Stimulated activated CD8-positive, alpha-beta memory T cell treated with anti-CD3 and anti-CD28 coated beads, Interleukin-15, amount 100 ng/mL, for 48 hours (primary cell): ENCODE measurements around the gene PLCL2.
"Not testable (repeated sequence)": the region's sequence is repeated elsewhere in the genome, so short reads cannot be mapped to it uniquely, and the experiment has no call there.

ENCODE experiments used
- DNase-seq, 2 donors: peaks; one replicate each; pipeline ENCODE4 v3.0.0-alpha.2; 2020; ENCODE audit warnings: low read depth in 2 of 2

The PLCL2 gene

DNA sequence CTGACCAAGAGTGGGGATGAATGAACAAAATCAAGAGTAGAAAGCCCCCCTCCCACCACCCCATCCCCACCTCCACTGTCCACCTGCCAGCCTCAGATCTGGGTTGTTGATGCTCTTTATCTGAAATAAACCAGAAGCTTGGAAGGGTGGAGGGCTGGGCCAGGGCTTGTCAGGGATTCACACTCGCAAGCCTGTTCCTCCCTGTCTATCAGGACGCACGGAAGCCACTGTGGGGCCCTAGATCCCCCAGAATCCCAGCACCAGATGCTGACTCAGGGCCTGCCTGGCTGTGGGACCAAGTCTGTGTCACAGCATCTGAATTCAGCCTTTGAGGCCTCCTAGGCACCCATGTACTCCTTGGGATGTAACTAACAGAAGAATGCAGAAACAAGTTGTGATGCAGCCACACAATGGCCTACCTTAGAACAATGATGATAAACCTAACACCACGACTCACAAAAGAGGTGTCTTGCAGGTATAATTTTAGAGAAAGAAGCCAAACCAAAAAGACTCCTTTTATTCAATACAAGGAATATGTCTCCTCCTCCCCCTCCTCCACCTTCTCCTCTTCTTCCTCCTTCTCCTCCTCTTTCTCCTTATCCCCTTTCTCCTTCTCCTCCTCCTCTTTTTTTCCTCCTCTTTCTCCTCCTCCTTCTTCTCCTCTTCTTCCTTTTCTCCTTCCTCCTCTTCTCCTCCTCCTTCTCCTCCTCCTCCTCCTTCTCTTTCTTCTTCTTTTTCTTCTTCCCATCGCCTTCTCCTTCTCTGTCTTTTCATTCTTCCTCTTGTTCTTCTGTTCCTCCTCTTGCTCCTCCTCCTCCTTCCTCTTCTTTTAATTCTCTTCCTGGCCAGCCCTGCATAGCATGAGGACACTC lies 234.7 kb downstream of the PLCL2 start:
- DNase-seq, result no peak

DNA sequence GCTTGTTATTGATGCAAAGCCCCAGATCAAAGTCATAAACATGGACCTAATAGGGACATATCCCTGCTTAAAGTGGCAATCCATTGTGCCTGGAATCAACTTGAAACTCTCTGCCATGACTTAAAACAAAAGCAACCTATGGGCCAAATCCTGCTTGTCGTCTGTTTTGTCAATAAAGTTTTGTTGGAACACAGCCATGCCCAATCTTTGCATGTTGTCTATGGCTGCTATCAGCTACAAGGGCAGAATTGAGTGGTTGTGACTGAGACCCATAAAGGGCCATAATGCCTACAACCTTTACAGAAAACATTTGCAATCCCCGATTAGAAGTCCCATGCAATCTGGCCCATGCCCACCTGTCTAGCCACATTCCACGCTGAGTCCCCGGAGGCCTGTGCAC lies 235.4 kb downstream of the PLCL2 start:
- DNase-seq, result no peak

DNA sequence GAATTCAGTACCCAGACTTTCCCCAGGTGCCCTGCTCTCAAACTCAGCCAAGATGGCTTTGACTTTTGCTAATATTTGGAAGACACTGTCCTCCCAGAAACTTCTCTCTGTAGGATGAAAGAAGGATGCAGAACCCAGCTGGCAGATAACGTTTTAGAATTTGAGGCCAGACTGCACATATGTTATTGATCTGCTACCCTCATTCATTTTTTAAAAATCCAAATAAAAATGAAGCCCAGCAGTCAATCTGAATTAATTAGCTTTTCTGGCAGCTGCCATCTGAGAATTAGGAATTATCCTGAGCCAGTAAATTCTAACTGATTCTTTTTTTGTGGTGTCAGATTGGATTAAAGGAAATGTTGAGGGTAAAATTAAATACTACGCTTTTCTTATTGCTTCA lies 236.6 kb downstream of the PLCL2 start:
- no peak for DNase-seq

DNA sequence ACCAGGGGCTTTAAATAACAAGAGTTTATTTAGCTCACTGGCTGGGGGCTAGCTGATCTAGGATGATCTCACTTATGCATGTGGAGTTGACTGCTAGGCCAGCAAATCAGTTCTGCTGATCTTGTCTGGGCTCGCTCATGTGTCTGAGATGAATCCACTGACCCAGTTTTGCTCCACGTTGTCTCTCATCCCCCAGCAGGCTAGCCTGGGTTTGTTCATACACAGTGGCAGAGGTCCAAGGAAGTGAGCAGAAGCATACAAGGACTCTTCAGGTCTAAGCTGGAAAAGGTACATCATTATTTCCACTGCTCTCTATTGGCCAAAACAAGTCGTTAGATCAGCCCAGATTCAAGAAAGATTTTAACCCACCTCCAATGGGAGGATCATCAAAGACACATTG lies 238.0 kb downstream of the PLCL2 start:
- no peak for DNase-seq

DNA sequence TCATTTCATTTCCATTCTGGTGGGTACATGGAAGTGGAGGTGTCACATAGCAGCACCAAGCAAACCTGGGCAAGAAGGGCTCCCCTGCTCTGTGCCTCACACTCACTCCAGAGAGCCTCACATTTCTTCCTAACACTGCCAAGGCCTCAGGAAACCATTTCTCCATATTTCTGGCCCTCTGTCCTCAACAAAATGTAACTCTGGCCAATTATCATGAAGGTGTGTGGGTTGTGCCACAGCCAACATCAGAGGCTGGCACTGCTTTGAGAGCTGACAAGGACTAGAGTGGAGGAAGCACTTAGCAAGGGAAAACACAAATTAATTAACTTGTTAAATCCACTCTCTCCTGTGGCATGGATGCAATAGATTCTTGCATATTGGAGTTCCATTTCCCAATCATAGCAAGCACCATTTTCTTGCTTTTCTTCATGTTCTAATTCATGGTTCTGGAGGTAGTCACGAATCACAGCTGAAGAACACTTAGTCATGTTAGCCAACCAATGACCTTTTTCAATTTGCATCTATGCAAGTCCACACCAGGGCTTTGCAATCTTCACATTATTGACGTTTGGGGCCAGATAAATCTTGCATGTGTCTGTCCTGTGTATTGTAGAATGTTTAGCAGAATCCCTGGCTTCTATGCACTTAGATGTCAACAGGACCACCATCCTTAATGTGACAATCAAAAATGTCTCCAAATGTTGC lies 241.1 kb downstream of the PLCL2 start:
- no peak for DNase-seq

DNA sequence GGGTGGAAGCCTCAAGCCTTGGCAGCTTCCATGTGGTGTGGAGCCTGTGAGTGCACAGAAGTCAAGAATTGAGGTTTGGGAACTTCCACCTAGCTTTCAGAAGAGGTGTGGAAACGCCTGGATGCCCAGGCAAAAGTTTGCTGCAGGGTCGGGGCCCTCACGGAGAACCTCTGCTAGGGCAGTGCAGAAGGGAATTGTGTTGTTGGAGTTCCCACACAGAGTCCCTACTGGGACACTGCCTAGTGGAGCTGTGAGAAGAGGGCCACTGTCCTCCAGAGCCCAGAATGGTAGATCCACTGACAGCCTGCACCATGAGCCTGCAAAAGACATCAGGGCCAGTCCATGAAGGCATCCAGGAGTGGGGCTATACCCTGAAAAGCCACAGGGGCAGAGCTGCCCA lies 243.9 kb downstream of the PLCL2 start:
- not testable (repeated sequence) for DNase-seq

DNA sequence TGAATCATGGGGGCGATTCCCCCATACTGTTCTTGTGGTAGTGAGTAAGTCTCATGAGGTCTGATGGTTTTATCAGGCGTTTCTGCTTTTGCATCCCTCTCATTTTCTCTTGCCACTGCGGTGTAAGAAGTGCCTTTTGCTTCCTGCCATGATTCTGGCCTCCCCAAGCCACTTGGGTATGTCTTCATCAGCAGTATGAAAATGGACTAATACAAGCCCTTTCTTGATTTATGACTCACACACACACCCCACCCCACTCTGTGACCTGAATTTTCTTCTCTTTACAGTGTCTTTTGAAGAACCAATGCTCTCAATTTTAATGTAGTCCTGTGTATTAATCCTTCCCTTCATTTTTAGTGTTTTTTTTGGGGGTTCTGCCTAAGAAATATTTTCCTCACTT lies 244.8 kb downstream of the PLCL2 start:
- no peak for DNase-seq

DNA sequence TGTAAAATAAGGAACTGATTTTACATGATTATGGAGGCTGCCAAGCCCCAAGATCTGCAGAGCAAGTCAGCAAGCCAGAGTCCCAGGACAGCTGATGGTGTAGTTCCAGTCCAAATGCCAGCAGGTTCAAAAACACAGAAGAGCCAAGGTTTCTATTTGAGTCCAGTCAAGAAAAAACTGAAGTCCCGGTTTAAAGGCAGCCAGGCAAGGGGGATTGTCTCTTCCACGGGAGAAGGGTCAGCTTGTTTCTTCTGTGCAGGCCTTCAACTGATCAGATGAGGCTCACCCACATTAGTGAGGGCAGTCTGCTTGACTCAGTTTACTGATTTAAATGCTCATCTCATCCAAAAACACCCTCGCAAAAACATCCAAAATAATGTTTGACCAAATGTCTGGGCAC lies 246.2 kb downstream of the PLCL2 start:
- no peak for DNase-seq

DNA sequence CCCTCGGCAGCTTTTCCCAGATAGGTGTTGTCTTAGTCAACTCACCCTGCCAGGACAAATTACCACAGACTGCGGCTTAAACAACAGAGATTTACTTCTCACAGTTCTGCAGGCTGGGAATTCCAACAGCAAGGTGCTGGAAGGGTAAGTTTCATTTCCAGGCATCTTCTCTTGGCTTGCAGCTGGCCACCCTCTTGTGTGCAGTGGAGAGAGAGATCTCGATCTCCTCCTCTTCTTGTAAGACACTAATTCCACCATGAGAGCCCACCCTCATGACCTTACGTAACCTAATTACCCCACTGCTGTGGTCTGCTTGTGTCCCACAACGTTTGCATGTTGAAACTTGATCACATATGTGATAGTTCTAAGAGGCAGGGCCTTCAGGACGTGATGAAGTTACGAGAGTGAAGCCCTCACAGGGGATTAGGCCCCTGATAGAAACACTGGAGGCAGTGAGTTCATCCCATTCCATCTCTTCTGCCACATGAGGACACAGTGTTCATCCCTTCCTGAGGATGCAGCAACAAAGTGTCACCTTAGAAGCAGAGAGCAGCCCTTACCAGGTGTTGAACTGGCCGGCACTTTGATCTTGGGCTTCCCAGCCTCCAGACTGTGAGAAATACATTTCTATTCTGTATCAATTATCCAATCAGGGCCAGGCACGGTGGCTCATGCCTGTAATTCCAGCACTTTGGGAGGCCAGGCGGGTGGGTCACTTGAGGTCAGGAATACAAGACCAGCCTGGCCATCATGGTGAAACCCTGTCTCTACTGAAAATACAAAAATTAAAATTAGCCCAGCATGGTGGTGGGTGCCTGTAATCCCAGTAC lies 247.7 kb downstream of the PLCL2 start:
- DNase-seq, result no peak

DNA sequence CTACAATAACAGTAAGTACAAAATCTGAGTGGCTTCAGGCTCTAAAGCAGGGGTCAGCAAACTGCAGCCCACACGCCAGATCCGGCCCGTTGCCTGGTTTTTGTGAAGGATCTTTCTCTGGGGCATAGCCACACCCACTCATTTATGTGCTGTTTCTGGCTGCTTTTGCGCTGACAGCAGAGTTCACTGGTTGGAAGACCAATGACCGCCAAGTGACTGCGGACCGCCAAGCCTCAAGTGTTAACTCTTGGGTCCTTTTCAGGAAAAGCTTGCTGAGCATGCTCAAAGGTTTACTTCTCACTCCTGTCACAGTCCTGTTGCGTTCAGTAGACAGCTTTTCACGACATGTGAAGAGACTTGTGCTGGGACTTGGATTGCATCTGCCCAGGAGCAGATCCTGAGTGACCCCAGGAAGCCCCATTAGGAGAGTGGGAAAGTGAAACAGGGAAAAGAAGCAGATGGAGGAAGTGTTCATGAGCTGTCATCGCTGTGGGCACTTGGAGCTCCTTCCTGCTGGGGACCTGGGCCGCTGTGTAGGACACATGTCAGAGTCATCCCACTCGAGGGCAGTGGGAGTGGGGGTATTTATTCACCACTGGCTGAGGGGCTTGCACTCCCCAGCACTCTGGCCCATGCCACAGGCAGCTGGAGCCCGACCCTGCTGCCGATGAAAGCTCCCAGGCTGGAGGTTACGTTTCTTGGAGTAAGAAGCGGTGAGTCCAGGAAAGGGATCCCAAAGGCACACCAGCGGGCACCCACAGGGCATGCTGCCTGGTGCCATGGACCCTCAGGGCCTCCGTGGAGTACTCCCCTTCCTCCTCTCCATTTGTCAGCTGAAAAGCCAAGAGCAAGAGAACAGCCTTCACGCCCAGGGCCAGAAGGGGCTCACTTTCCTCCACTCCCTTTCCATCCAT lies 249.1 kb downstream of the PLCL2 start:
- no peak for DNase-seq

DNA sequence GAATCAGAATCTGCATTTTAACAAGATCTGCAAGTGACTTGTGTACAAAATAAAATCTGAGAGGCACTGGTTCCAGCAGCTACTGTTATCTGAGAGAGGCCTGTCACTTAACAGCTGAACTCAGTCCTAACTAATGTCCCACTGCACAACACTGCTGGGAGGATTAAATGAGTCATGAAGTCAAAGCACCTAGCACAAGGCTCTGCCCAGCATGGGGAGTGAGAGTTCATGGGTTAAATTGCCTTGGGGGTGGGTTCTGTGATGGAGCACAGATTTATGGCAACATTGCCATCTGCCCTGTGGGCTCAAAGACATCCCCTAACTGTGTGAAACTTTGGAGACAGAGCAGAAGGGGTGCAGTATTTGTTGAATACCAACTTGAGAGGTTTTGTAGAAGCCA lies 250.9 kb downstream of the PLCL2 start:
- no peak for DNase-seq

DNA sequence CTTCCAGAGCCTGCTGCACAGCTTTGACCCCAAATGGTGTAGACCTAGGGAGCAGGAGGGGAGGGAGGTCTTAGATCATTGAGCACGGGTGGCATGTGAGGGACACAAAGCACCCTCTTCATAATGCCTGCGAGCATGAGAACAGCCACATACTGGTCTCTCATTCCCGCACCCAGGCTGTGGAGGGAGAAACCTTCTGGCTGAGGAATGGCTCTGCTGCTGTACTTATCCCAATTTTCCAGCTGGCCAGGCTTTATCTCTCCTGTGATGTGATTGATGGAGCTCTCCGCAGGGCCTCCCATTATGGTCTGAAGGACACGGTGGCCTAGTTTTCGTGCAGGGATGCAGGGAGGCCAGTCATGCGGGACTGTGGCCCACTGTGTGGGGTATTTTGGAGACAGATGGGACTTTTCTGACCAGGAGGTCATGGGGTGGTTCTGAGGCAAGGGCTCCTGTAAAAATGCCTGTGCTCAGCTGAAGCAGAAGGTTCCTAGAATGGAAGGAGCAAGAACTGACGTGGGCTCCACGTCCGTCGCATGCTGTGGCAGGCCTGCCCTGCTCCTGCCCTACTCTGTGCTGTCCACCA lies 251.5 kb downstream of the PLCL2 start:
- DNase-seq, result no peak

DNA sequence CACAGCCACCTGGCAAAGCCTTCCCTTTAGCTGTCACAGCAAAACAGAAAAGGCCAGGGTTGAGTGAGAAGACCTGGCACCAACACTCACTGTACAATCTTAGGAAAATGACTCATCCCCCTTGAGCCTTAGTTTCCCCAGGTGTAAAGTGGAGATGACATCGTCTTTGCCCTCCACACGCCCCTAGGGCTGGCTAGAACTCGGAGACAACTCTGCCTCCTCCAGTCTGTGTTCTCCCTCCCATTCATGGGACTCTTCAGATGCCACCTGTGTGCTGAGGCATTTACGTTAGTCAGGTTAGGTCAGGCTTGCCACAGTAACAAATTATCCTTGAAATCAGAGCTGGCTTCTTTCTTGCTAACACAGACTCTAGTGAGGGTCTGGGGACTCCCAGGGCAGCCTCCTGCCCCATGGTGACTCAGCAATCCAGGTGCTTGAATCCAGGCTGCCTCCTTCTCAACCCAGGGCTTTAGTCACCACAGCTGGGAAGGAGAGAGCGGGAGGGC lies 252.6 kb downstream of the PLCL2 start:
- DNase-seq, result no peak

DNA sequence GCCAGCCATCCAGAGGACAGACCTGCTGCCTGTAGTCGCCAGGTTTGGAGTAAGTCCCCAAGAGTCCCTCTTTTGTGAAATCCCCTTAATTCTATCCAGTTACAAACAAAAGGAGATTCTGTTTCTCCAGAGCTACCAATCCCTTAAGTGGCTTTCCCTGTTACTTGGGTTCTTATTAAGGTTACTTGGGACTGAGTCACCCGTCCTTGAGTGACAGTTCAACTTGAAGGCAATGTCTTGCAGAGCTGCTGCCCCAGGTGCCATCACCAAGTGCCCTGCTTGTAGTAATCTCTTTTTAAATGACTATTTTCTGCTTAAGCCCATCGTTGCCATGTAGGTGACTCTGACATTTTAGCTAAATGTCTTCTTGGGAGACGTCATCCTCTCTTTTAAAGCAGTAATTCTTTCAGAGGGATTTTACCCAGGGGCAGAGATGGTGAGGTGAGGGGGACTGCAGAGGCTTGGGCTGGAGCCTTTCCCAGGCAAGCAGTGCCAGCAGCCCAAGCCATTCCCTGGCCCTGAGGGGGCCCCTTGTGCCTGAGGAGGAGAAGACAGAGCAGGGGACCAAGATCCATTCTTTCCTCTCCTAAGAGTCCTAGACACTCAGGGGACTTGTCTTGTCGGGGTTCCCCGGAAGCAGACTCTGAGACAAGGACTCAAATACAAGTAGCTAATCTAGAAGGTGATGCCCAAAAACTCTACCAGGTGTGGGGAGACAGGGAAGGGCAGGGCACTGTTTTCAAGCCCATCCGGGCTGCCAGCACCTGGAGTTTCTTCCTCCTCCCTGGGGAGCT lies 253.7 kb downstream of the PLCL2 start:
- DNase-seq, result no peak
